Osteocyte (in vitro differentiated cells): Measurements from ENCODE around the gene DGUOK. TPM values are rescaled to one million over a fixed set of nuclear protein-coding genes. Genes with fewer than 3 reads are reported as not detected.

Source experiments
- DNase-seq: peaks from one replicate; pipeline ENCODE4 v3.0.0; 2021; ENCODE audit warnings: mixed read lengths; ENCODE audit not compliant: unreplicated experiment; ENCODE audit errors: extremely low spot score
- H3K27ac Mint-ChIP-seq: one replicate; pipeline ENCODE4 v1.8.0; 2021; ENCODE audit warnings: mild to moderate bottlenecking, mixed read lengths; ENCODE audit not compliant: unreplicated experiment
- H3K27me3 Mint-ChIP-seq: one replicate; pipeline ENCODE4 v1.8.0; 2021; ENCODE audit warnings: mixed read lengths; ENCODE audit not compliant: unreplicated experiment
- H3K36me3 Mint-ChIP-seq: one replicate; pipeline ENCODE4 v1.8.0; 2021; ENCODE audit warnings: mixed read lengths; ENCODE audit not compliant: unreplicated experiment
- H3K4me1 Mint-ChIP-seq: one replicate; pipeline ENCODE4 v1.8.0; 2021; ENCODE audit warnings: mixed read lengths; ENCODE audit not compliant: unreplicated experiment
- H3K4me3 Mint-ChIP-seq: one replicate; pipeline ENCODE4 v1.8.0; 2021; ENCODE audit warnings: mild to moderate bottlenecking, moderate library complexity, mixed read lengths; ENCODE audit not compliant: unreplicated experiment
- H3K9me3 Mint-ChIP-seq: one replicate; pipeline ENCODE4 v1.8.0; 2021; ENCODE audit warnings: mixed read lengths; ENCODE audit not compliant: unreplicated experiment
- CTCF ChIP-seq: fragments of 200-600 bp; sonication (generic); IDR thresholded peaks from 2 replicates; pipeline ENCODE4 v1.5.0; 2021; ENCODE audit warnings: antibody characterized with exemption, mild to moderate bottlenecking, moderate library complexity
- total RNA-seq: library from RNA; stranded (reverse); gene quantifications from 2 replicates; pipeline ENCODE4 v1.2.1, GENCODE V29; 2021

The DGUOK gene
- total RNA-seq, 1 donor from 2014 or later, result 63.9 TPM

GRCh38 chr2:73893764-73894474 is 32.8 kb upstream of the DGUOK start:
- Mint-ChIP-seq H3K27me3 (no peaks in the 10 kb centered on the region), H3K4me3 (peak overlapping the region; percentile 76), H3K27ac (peak overlapping the region; percentile 93), H3K36me3 (peaks cover 5% of the 10 kb centered on the region), H3K4me1 (peaks cover 76% of the 10 kb centered on the region), H3K9me3 (no peaks in the 10 kb centered on the region)
- DNase-seq, result peak; percentile 56
- TF ChIP-seq CTCF, result no peak

- Mint-ChIP-seq H3K27ac (peak overlapping the region; percentile 72), H3K36me3 (peaks cover 5% of the 10 kb centered on the region), H3K4me1 (peaks cover 78% of the 10 kb centered on the region)
Measured at GRCh38 chr2:73894475-73894850, 32.2 kb upstream of the DGUOK start.

GRCh38 chr2:73894877-73895276 is 31.8 kb upstream of the DGUOK start:
- peaks cover 5% of the 10 kb centered on the region for H3K36me3 Mint-ChIP-seq
- no peaks in the 10 kb centered on the region for H3K27me3 Mint-ChIP-seq
- peaks cover 80% of the 10 kb centered on the region for H3K4me1 Mint-ChIP-seq
- H3K27ac Mint-ChIP-seq, result peak overlapping the region; percentile 72
- peak overlapping the region; percentile 54 for H3K4me3 Mint-ChIP-seq
- DNase-seq, result peak; percentile 65
- no peak for TF ChIP-seq CTCF
- H3K9me3 Mint-ChIP-seq, result no peaks in the 10 kb centered on the region

More at GRCh38 chr2:73894475-73894850, 32.2 kb upstream of the DGUOK start:
- no peak for TF ChIP-seq CTCF
- Mint-ChIP-seq H3K4me3 (peak overlapping the region; percentile 76), H3K27me3 (no peaks in the 10 kb centered on the region), H3K9me3 (no peaks in the 10 kb centered on the region)
- no peak for DNase-seq

GRCh38 chr2:73895473-73895872 is 31.2 kb upstream of the DGUOK start:
- no peak for DNase-seq
- TF ChIP-seq CTCF, result no peak
- peak overlapping the region; percentile 72 for H3K27ac Mint-ChIP-seq
- H3K27me3 Mint-ChIP-seq, result no peaks in the 10 kb centered on the region
- peaks cover 83% of the 10 kb centered on the region for H3K4me1 Mint-ChIP-seq
- H3K36me3 Mint-ChIP-seq, result peaks cover 5% of the 10 kb centered on the region
- H3K4me3 Mint-ChIP-seq, result peak overlapping the region; percentile 54
- no peaks in the 10 kb centered on the region for H3K9me3 Mint-ChIP-seq

DNA sequence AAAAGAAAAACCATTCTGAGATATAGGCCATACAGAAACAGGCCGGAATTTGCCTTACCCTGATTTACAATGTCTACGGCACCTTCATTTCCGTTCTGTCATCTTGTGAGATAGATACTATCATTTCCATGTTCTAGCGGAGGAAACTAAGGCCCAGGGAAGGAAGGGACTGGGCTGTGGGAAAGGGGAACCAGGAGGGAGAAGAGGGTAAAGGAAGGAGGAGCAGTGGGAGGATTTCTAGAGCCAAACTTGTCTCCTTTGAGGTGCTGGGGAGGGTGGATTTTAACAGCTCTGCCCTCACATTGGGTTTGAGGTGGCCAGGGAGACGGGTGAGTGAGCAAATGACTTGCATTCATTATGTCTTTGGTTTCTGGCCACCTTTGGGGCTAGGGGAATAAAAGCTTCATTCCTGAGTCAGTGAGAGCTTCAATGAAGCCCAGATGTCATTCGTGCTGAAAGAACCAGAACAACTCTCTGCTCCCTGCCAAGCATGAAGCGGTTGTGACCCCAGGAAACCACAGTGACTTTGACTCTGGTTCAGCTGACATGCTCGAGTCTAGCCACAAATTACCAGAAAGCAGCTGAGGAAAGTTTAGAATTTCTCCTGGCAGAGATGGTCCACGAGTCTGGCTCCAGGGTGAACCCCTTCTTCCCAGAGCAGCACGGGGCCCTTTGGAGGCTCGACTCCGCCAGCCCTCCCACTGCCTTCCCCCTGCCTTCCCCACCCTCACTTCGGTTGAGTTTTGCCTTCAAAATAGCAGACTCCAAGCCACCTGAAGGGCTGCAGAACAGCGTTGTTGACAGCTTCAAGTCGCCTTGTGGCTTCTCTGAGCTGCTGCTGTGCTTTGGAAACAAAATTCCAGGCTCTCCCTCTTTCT is 30.1 kb upstream of the DGUOK start:
- peak; percentile 84 for DNase-seq
- no peaks in the 10 kb centered on the region for H3K27me3 Mint-ChIP-seq
- H3K4me3 Mint-ChIP-seq, result peak overlapping the region; percentile 29
- no peaks in the 10 kb centered on the region for H3K9me3 Mint-ChIP-seq
- peak overlapping the region; percentile 85 for H3K27ac Mint-ChIP-seq
- H3K4me1 Mint-ChIP-seq, result peaks cover 76% of the 10 kb centered on the region
- peaks cover 9% of the 10 kb centered on the region for H3K36me3 Mint-ChIP-seq
- TF ChIP-seq CTCF, result no peak
